Epithelial cell of esophagus (primary cell): ENCODE results near the gene SLC9A1.
"Not testable (repeated sequence)": the region's sequence is repeated elsewhere in the genome, so short reads cannot be mapped to it uniquely, and the experiment has no call there.

Experiments
- DNase-seq: peaks from one replicate; pipeline ENCODE4 v3.0.0; 2010; ENCODE audit warnings: low read depth
- H3K4me3 ChIP-seq: 2 replicates; pipeline ENCODE4 v1.5.1; 2011; ENCODE audit warnings: mild to moderate bottlenecking, low read length, control low read depth
- TF ChIP-seq, protein P1 (sequence below): IDR thresholded peaks from 2 replicates; pipeline ENCODE4 v1.5.1; 2011; ENCODE audit warnings: low read depth, mild to moderate bottlenecking, low read length, control low read depth, inconsistent platforms; ENCODE audit not compliant: insufficient read depth; ENCODE audit errors: missing control alignments

The SLC9A1 gene

DNA sequence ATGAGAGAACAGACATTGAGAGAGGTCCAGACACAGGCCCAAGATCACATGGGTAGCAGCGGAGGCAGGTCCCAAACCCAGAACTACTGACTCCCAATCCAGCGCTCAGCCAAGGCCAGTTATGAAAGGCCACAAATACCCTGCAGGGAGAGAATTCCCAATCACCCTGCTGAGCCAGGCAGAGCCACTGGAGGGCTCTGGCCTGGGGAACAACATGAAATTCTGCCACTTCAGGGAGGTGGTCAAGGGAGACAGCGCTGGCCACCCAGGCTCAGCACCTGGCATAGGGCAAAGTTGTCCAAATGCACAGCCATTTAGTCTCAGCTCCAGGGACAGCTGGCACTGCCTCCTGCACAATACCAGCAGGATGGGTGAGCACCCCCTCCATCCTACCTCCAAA, 27.5 kb downstream of the SLC9A1 start:
- H3K4me3 ChIP-seq, result no peak overlapping the region
- DNase-seq, result no peak
- TF ChIP-seq, protein P1, sequence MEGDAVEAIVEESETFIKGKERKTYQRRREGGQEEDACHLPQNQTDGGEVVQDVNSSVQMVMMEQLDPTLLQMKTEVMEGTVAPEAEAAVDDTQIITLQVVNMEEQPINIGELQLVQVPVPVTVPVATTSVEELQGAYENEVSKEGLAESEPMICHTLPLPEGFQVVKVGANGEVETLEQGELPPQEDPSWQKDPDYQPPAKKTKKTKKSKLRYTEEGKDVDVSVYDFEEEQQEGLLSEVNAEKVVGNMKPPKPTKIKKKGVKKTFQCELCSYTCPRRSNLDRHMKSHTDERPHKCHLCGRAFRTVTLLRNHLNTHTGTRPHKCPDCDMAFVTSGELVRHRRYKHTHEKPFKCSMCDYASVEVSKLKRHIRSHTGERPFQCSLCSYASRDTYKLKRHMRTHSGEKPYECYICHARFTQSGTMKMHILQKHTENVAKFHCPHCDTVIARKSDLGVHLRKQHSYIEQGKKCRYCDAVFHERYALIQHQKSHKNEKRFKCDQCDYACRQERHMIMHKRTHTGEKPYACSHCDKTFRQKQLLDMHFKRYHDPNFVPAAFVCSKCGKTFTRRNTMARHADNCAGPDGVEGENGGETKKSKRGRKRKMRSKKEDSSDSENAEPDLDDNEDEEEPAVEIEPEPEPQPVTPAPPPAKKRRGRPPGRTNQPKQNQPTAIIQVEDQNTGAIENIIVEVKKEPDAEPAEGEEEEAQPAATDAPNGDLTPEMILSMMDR, result no peak

DNA sequence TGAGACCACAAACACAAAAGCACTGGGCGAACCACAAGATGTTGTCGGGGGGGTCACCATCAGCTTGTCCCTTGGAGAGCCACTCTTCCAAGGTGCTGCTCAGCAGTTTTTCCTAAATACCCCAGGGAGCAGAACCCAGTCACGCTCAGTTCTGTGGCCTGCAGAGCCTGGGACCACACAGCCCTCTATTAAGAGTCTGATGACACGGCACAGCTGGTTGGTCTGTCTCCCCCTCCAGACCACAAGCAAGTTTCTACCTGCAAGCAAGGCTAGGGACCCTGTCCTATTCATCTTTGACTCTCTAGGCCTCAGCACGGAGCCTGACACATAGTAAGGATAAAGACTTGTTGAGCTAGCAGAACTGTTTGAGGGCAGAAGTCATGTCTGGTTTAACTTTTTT, 28.5 kb downstream of the SLC9A1 start:
- H3K4me3 ChIP-seq, result no peak overlapping the region
- no peak for DNase-seq
- TF ChIP-seq, protein P1, result no peak

DNA sequence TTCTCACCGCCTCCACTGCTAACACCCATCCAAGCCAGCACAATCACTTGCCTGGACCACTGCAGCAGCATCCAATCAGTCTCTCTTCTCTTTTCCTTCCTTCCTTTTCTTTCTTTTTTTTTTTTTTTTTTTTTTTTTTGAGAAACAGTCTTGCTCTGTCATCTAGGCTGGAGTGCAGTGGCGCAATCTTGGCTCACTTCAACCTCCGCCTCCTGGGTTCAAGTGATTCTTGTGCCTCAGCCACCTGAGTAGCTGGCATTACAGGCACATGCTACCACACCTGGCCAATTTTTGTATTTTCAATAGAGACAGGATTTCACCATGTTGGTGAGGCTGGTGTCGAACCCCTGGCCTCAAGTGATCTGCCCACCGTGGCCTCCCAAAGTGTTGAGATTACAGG, 29.8 kb downstream of the SLC9A1 start:
- DNase-seq, H3K4me3 ChIP-seq: not testable (repeated sequence)

DNA sequence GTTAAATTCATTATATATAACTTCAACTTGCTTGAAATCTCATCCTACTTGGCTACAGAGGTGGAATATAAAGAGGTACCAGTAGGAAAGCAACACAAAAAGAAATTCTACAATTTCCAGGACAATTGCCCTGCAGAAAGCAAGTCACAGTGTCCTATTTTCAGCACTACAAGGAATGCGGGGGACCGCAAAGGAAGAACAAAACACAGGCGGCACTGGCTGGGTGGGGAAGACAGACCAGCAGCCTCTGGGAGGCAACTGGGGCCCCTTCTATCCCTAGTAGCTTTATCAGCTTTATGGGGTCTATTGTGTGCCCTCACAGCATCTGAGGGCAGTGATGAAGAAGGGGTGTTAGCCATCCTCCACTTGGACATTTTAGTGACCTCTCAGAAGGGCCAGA, 30.5 kb downstream of the SLC9A1 start:
- TF ChIP-seq, protein P1, result no peak
- no peak for DNase-seq
- no peak overlapping the region for H3K4me3 ChIP-seq

DNA sequence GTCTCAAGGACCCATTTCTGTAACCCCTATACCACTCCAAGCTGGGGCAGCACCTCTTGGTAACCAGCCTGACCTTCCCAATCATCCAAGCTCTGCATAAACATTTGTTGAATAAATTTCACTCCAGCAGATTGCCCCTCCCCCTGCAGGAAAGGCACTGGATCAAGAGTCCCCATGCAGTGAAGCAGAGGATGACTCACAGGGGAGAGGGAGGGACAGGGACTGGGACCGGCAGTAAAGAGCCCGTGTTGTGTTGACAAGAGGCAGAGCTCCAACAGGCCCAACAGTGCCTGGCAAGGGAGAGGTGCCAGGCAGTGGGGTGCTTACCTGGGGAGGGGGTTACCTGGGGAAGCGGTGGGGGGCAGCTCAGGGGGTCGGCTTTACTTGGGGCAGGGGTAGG, 32.3 kb downstream of the SLC9A1 start:
- peak; percentile 70 for DNase-seq
- no peak overlapping the region for H3K4me3 ChIP-seq

DNA sequence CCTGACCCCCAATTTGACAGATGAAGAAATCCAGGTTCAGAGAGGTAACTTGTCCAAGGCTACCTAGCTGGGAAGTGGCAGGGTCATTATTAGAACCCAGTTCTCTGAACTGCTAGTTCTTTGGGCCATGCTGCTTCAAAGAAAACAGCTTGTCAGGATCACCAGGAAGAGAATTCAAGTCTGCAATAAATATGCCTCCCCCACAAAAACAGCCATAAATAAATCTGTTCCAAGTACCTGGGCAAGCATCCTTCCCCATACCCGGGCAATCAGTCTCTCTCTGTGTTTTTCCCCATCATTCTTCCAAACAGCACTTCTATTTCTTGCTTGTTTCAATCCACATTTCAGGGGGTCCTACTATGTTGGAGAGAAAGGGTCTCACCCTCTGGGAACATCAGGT, 34.1 kb downstream of the SLC9A1 start:
- no peak for DNase-seq
- TF ChIP-seq, protein P1, result no peak
- H3K4me3 ChIP-seq, result no peak overlapping the region

More for the DNA sequence above, 32.3 kb downstream of the SLC9A1 start:
- TF ChIP-seq, protein P1, result no peak

DNA sequence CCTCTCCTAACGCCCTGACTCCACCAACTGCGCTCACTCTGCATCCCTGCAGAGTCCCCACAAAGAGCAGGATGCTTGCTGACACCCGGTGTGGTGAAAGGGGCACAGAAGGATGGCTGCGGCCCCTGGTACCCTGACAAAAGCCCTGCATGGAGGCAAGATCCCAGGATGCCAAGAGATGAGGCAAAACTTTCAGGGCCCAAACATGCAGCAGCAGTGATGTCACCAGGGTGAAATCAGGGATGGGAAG, 36.6 kb downstream of the SLC9A1 start:
- no peak overlapping the region for H3K4me3 ChIP-seq
- no peak for DNase-seq
- TF ChIP-seq, protein P1, result no peak

DNA sequence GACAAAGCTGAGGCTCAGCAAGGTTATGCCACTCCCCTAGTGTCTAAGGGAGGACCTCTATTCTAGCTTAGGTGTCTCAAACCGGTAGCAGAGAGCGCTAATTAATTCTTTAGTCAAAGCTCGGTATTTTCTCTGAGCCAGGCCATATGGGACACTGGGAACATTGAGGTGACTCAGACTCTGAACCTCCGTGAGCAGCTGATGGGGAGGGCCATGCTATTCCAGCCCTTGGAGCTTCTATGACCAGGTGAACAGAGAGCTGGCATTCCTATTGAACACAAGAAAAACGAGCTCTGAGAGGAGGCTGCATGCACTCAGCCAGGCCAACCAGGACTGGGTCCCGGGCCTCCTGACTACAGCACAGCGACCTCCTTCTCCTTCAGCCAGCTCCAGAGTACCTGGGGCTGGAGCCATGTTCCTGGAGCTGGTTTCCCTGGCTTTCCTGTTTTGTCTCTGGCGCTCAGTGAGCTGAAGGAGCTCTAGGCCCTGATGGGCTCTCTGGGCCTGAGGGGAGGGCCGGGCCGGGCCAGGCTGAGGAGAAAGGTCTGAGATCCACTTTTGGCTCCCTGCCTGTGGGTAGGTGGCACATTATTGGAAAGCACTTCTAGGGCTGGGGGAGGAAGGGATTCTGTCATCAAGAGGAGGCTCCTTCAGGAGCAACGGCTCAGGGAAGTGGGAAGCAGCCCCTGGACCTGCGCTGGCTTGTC, 37.0 kb downstream of the SLC9A1 start:
- H3K4me3 ChIP-seq, result no peak overlapping the region
- TF ChIP-seq, protein P1, result no peak
- peak; percentile 64 for DNase-seq
